Measurements from ENCODE around the gene CCDC92B.
"Not testable (repeated sequence)": the region's sequence is repeated elsewhere in the genome, so short reads cannot be mapped to it uniquely, and the experiment has no call there.

Gene CCDC92B

GRCh38 chr17:2749058-2749783 is at the start of gene CCDC92B:
Gene CCDC92B, minus strand, starts transcription at chr17:2749652. Its CDS starts 14,507 bp downstream, at chr17:2735145.
- no peak for DNase-seq (ENCODE audit: low read depth in 2 of 2)

- DNase-seq (ENCODE audit: low read depth in 2 of 2): no peak
Measured at GRCh38 chr17:2798678-2799077, 49.2 kb upstream of the CCDC92B start.

GRCh38 chr17:2798188-2798587 is 48.7 kb upstream of the CCDC92B start:
- DNase-seq (ENCODE audit: low read depth in 2 of 2): no peak

- DNase-seq (ENCODE audit: low read depth in 2 of 2): no peak
Measured at GRCh38 chr17:2797637-2798036, 48.2 kb upstream of the CCDC92B start.

GRCh38 chr17:2797226-2797625 is 47.8 kb upstream of the CCDC92B start:
- DNase-seq (ENCODE audit: low read depth in 2 of 2): no peak

- peak; percentile 35 to 44 for DNase-seq (ENCODE audit: low read depth in 2 of 2)
Measured at GRCh38 chr17:2796164-2797125, 47.0 kb upstream of the CCDC92B start, which contains the start of gene RAP1GAP2. Gene RAP1GAP2, plus strand, starts transcription at chr17:2796438. Its CDS starts 90 bp downstream, at chr17:2796528.

- DNase-seq (ENCODE audit: low read depth in 2 of 2): no peak
Measured at GRCh38 chr17:2795441-2796163, 46.1 kb upstream of the CCDC92B start.

- DNase-seq (ENCODE audit: low read depth in 2 of 2): no peak
Measured at GRCh38 chr17:2794111-2794803, 44.8 kb upstream of the CCDC92B start.

GRCh38 chr17:2792366-2793169 is 43.1 kb upstream of the CCDC92B start:
- peak; percentile 70 to 73 for DNase-seq (ENCODE audit: low read depth in 2 of 2)

- no peak for DNase-seq (ENCODE audit: low read depth in 2 of 2)
Measured at GRCh38 chr17:2789700-2790099, 40.2 kb upstream of the CCDC92B start.

- DNase-seq (ENCODE audit: low read depth in 2 of 2): peak; percentile 82 to 87
Measured at GRCh38 chr17:2786176-2786881, 36.9 kb upstream of the CCDC92B start.

- DNase-seq (ENCODE audit: low read depth in 2 of 2): not testable (repeated sequence)
Measured at GRCh38 chr17:2785376-2785775, 35.9 kb upstream of the CCDC92B start.

- DNase-seq (ENCODE audit: low read depth in 2 of 2): no peak
Measured at GRCh38 chr17:2784864-2785263, 35.4 kb upstream of the CCDC92B start.

- no peak for DNase-seq (ENCODE audit: low read depth in 2 of 2)
Measured at GRCh38 chr17:2783310-2784030, 34.0 kb upstream of the CCDC92B start.

GRCh38 chr17:2782055-2782454 is 32.6 kb upstream of the CCDC92B start:
- DNase-seq (ENCODE audit: low read depth in 2 of 2): no peak

- not testable (repeated sequence) for DNase-seq (ENCODE audit: low read depth in 2 of 2)
Measured at GRCh38 chr17:2781598-2781997, 32.1 kb upstream of the CCDC92B start.

GRCh38 chr17:2780931-2781454 is 31.5 kb upstream of the CCDC92B start:
- no peak for DNase-seq (ENCODE audit: low read depth in 2 of 2)

- DNase-seq (ENCODE audit: low read depth in 2 of 2): no peak
Measured at GRCh38 chr17:2780256-2780655, 30.8 kb upstream of the CCDC92B start.

GRCh38 chr17:2779545-2779944 is 30.1 kb upstream of the CCDC92B start:
- no peak for DNase-seq (ENCODE audit: low read depth in 2 of 2)

Measured in stimulated activated CD8-positive, alpha-beta memory T cell treated with anti-CD3 and anti-CD28 coated beads, Interleukin-15, amount 100 ng/mL, for 48 hours (primary cell).